Measurements from ENCODE around the gene ERN1.
A peak's percentile ranks its signal among the peaks of the same experiment; 100 is the strongest.

ERN1 gene

DNA sequence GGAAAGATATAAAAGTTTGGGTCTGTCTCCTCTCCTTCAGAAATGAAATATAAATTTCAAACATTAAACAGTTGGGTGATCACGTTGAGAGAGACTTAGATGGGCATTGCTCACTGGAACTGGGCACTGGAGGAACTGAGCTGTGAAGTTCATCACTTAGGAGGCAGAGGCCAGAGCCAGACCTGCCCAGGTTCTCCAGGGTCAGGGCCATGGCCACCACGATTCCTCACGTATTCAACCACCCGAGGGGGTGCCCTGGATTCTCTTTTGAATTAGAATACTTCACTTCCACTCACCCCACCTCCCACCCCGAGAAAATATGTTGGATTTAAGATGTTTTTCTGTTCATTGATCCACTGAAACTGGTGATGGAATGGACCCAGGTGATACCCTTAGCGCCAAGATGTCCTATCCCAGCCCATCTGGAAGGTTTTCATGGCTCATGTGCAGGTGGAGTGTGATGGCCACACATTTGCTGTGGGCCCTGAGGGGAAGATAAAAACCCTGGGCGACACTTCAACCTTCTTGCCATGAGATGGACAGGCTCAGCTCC lies 125.7 kb downstream of the ERN1 start:
- DNase-seq (ENCODE audit: low read depth) = no peak

- no peak for DNase-seq (ENCODE audit: low read depth)
Measured at GRCh38 chr17:64003526-64004121, 126.3 kb downstream of the ERN1 start.

GRCh38 chr17:64002658-64003525 lies 127.1 kb downstream of the ERN1 start:
- DNase-seq (ENCODE audit: low read depth) = no peak

DNA sequence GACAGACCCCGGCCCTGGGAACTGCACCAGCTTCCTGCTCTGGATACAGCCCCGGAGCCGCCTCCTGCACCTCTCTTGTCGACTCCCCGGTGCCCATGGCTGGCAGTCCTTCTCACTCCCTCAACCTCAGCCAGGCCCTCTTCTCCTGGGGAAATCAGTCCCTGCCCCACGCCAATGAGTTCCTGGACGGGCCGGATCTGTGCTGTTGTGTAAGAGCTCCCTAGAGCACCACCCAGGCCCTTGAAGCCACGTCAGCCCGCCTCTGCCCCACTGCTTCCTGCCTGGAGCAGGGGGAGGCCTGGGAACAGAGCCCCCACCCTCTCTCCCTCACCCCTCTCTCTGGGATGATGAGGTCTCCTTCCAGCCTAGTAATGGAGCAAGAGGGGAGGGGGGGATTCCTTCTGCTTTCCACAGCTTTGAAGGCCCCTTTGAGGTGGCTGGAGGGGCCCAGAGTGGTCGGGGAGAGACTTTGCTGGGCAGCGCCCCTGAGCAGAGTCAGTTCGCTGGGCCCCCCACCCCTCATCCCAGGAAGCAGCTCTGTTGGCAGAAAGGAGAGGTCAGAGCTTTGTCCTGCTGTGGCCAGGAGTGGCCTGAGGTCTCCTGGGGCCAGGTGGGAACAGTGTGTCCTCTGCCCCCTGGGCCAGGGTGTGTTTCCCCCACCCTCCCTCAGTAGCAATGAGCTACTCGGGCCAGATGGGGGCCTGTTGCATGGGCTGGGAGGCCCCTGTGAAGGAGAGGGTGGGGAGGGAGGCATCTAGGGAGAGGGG lies 128.0 kb downstream of the ERN1 start:
- no peak for DNase-seq (ENCODE audit: low read depth)

- DNase-seq (ENCODE audit: low read depth) = no peak
Measured at GRCh38 chr17:64001091-64001579, 128.8 kb downstream of the ERN1 start.

- DNase-seq (ENCODE audit: low read depth) = no peak
Measured at GRCh38 chr17:63999680-64000531, 130.0 kb downstream of the ERN1 start.

GRCh38 chr17:63998721-63999679 lies 130.9 kb downstream of the ERN1 start:
- DNase-seq (ENCODE audit: low read depth) = no peak

DNA sequence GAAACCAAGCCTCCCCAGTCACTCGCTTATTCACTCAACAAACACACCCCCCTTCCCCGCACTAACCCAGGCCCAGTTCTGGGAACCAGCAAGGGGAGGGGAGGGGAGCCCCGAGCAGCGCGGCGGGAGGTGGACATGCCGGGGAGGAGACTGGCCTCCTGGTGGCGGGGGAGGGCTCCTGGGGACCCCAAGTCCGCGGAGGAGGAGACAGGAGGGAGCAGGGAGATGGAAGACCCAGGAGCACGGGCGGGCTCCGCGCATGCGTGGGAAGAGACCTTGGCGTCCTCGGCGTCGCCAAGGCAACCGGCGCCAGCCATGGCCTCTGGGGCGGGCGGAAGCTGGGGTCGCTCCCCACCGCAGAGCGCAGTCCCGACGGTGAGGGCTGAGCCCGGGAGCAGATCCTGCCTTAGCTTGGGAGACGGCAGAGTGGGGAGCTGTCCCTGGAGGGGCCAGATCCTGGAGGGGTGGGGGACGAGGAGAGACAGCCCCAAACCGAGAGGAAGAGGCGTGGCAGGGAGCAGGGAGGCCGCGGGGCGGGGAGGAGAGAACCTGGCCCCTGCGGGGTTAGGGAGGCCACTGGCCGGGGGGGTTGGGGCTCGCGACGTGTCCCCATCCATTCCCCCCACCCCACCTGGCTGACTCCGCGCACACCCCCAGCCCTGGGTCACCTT lies 131.8 kb downstream of the ERN1 start, which contains the start of gene PRR29:
TSS of gene PRR29 (plus strand) at position 302 of the 671 bp plus-strand sequence. CDS start at position 316, 14 bp downstream.
- DNase-seq (ENCODE audit: low read depth) = peak; percentile 56

GRCh38 chr17:63997341-63998048 lies 132.4 kb downstream of the ERN1 start:
- DNase-seq (ENCODE audit: low read depth) = no peak

GRCh38 chr17:63996430-63997182 lies 133.3 kb downstream of the ERN1 start:
- DNase-seq (ENCODE audit: low read depth) = no peak

- no peak for DNase-seq (ENCODE audit: low read depth)
Measured at GRCh38 chr17:63995626-63996025, 134.3 kb downstream of the ERN1 start.

- no peak for DNase-seq (ENCODE audit: low read depth)
Measured at GRCh38 chr17:63993368-63993985, 136.5 kb downstream of the ERN1 start.

DNA sequence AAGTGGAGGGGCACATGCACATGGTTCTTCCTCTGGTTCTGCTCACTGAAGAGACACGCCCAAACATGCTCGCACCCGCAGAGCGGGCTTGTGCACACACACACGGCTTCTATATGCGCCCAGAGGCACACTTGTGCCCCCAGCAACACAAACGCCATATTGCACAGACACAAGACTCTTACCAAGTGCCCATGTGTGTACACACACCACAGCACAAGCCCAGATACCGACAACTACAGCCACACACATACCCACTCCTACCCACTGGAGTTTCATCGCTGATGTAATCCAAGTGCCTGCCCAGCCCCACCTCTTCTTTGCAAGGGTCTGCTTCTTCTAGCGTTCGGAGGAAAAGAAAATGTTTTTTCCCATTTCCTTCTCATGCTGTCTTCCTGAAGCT lies 138.3 kb downstream of the ERN1 start:
- no peak for DNase-seq (ENCODE audit: low read depth)

DNA sequence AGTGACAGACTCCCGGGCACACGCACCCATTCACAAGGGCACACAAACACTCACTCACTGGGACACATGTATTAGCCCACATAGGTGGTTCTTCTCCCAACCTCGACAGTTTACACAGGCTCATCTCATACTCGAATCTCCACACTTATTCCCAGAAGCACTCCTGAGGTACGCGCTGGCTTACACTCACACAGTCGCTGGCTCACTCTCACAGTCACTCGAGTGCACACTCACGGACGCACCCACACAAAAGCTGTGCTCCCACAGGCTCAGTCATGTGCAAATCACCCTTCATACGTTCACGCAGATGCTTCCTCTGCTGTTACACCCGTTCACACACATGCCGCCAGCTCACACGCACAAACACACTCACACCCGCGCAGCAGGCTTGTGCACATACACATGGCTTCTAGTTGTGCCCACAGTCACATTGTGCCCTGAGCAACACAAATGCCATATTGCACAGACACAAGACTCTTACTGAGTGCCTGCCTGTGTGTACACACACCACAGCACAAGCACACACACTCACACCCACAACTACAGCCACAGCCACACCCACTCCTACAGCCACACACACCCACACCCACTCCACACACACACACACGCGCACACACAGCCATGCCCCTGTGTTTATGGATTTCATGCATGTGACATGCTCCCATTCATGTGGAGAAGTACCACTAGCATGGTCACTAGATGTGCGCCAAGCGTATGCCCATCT lies 140.2 kb downstream of the ERN1 start:
- no peak for DNase-seq (ENCODE audit: low read depth)
